HepG2 (cell line): Measurements from ENCODE around the gene CAGE1. TPM values are rescaled to one million over a fixed set of nuclear protein-coding genes. Genes with fewer than 3 reads are reported as not detected.

ENCODE experiments used
- ATAC-seq: fragments of 200-7000 bp; cut with Tn5 transposase; 3 replicates; pipeline ENCODE4 v1.9.1; 2020; ENCODE audit warnings: mild to moderate bottlenecking, moderate library complexity
- BruUV-seq: library from RNA; stranded (reverse); fragments of 400-500 nt; replicated peaks from 2 replicates; lab custom pipeline; 2021; lab: Mats Ljungman, UMichigan
- CTCF ChIA-PET: fragments of 300-600 bp; formaldehyde crosslinking; extraction: SDS; loops from one replicate; lab custom pipeline; 2021; ENCODE audit warnings: low total read pairs, inconsistent platforms, low intra/inter-chr PET ratio; lab: Yijun Ruan, JAX
- POLR2A ChIA-PET: fragments of 350-600 bp; sonication (Branson Sonifier 250); formaldehyde crosslinking; loops from one replicate; lab custom pipeline; 2020; ENCODE audit warnings: antibody characterized with exemption, inconsistent platforms; lab: Yijun Ruan, JAX
- DNase-seq: peaks from one replicate; pipeline ENCODE4 v3.0.0-alpha.2; 2015; ENCODE audit warnings: low spot score
- FAIRE-seq: peaks from 3 replicates; lab custom pipeline; 2011; peaks lifted over from hg19 to GRCh38; lab: Jason Lieb, UNC
- H2AFZ ChIP-seq: one replicate; pipeline ENCODE4 v1.6.1; 2011; ENCODE audit warnings: low read length, inconsistent platforms
- H3K27ac ChIP-seq: fragments of 300-600 bp; 3 replicates; pipeline ENCODE4 v1.8.0; 2011; ENCODE audit warnings: mixed run types, mild to moderate bottlenecking, mixed read lengths, low read length, inconsistent platforms; ENCODE audit not compliant: insufficient read depth; ENCODE audit errors: extremely low read length
- H3K27me3 ChIP-seq, 2 experiments: fragments of 200-600 bp in 1 of 2; 2 replicates in 1 of 2; 3 replicates in 1 of 2; pipeline versions ENCODE4 v1.6.0 to v1.8.0; 2011; ENCODE audit warnings: low read length in 2 of 2, mild to moderate bottlenecking in 2 of 2, moderate library complexity in 2 of 2, inconsistent platforms in 1 of 2; ENCODE audit not compliant: insufficient read depth in 2 of 2, control insufficient read depth in 1 of 2
- H3K36me3 ChIP-seq, 2 experiments: fragments of 200-600 bp in 1 of 2; replicated peaks in 1 of 2; 2 replicates in 1 of 2; 3 replicates in 1 of 2; pipeline versions ENCODE4 v1.5.1 to v1.8.0; 2011; ENCODE audit warnings: low read length in 2 of 2, inconsistent platforms in 1 of 2; ENCODE audit not compliant: insufficient read depth in 2 of 2, control insufficient read depth in 1 of 2
- H3K4me1 ChIP-seq: 2 replicates; pipeline ENCODE4 v1.5.1; 2012; ENCODE audit warnings: low read length, inconsistent platforms; ENCODE audit not compliant: insufficient read depth
- H3K4me2 ChIP-seq: 2 replicates; pipeline ENCODE4 v1.6.0; 2011; ENCODE audit warnings: low read depth, low read length, inconsistent platforms
- H3K4me3 ChIP-seq, 3 experiments: fragments of 200-600 bp in 1 of 3; sonication (generic), shearing (Covaris generic) in 1 of 3; replicated peaks in 1 of 3; 2 replicates each; pipeline ENCODE4 v1.5.1; 2011 to 2016; ENCODE audit warnings: low read length in 3 of 3, inconsistent platforms in 2 of 3, low read depth in 2 of 3, mild to moderate bottlenecking in 2 of 3, control low read depth in 1 of 3, mixed read lengths in 1 of 3; ENCODE audit not compliant: insufficient read depth in 1 of 3
- H3K79me2 ChIP-seq: one replicate; pipeline ENCODE4 v1.6.1; 2011; ENCODE audit warnings: low read length, inconsistent platforms; ENCODE audit not compliant: insufficient read depth
- H3K9ac ChIP-seq: 2 replicates; pipeline ENCODE4 v1.6.0; 2011; ENCODE audit warnings: mild to moderate bottlenecking, low read depth, low read length, inconsistent platforms; ENCODE audit not compliant: insufficient read depth
- H3K9me3 ChIP-seq: 2 replicates; pipeline ENCODE4 v1.5.1; 2012; ENCODE audit warnings: mild to moderate bottlenecking, low read length
- H4K20me1 ChIP-seq: 2 replicates; pipeline ENCODE4 v1.6.0; 2011; ENCODE audit warnings: inconsistent platforms, mild to moderate bottlenecking, low read length, moderate library complexity; ENCODE audit not compliant: insufficient read depth
- ATF7 ChIP-seq, 2 experiments: fragments of 450-650 bp in 1 of 2; sonication (generic) in 1 of 2; formaldehyde crosslinking in 1 of 2; IDR thresholded peaks; 2 replicates each; pipeline versions ENCODE4 v1.4.0 to v1.6.1; 2016 to 2020; ENCODE audit warnings: antibody characterized with exemption in 1 of 2, mild to moderate bottlenecking in 1 of 2, missing genetic modification reagents in 1 of 2
- CENPX ChIP-seq: sonication (generic); formaldehyde crosslinking; IDR thresholded peaks from 2 replicates; pipeline ENCODE4 v1.9.0; 2021; ENCODE audit warnings: mild to moderate bottlenecking, missing genetic modification reagents, moderate library complexity
- CREB1 ChIP-seq, 2 experiments: fragments of 450-650 bp in 1 of 2; IDR thresholded peaks; 2 replicates each; pipeline ENCODE4 v1.6.1; 2016 to 2017; ENCODE audit warnings: control low read depth in 1 of 2, mild to moderate bottlenecking in 1 of 2, missing compliant biosample characterization in 1 of 2, missing genetic modification characterization in 1 of 2
- MTF2 ChIP-seq: sonication (generic); formaldehyde crosslinking; IDR thresholded peaks from 2 replicates; pipeline ENCODE4 v1.5.0; 2020; ENCODE audit warnings: missing genetic modification reagents, borderline replicate concordance
- NFKBIZ ChIP-seq: IDR thresholded peaks from 2 replicates; pipeline ENCODE4 v1.6.1; 2018; ENCODE audit warnings: missing genetic modification reagents, missing compliant biosample characterization
- ZFP62 ChIP-seq: sonication (generic); formaldehyde crosslinking; IDR thresholded peaks from 2 replicates; pipeline ENCODE4 v1.4.0; 2020; ENCODE audit warnings: missing genetic modification reagents
- ZNF407 ChIP-seq: sonication (generic); formaldehyde crosslinking; IDR thresholded peaks from one replicate; pipeline ENCODE4 v1.5.1; 2020; ENCODE audit warnings: mild to moderate bottlenecking, missing genetic modification reagents; ENCODE audit errors: not compliant biosample characterization
- ZNF720 ChIP-seq: sonication (generic); formaldehyde crosslinking; IDR thresholded peaks from 2 replicates; pipeline ENCODE4 v1.4.0; 2020; ENCODE audit warnings: missing genetic modification reagents
- WGBS: methylation state at CpG from one replicate; pipeline ENCODE4 v1.1.6; 2017; ENCODE audit warnings: low lambda C conversion rate; 5-methylcytosine and 5-hydroxymethylcytosine counted together
- in situ Hi-C: cut with HindIII; loops from 2 replicates; pipeline ENCODE4 v1.10.0; 2017; ENCODE audit warnings: low pct_unique_long_range_greater_than_20kb; ENCODE audit not compliant: extremely low pct_ligation_motif_present
- intact Hi-C: fragments of 100-400 bp; cut with micrococcal nuclease; formaldehyde crosslinking; loops from one replicate; pipeline ENCODE4 v1.10.0; 2022; ENCODE audit not compliant: unreplicated experiment
- polyA plus RNA-seq, 8 experiments: library from polyadenylated mRNA; depleted of rRNA in 3 of 8; stranded (reverse) in 7 of 8; unstranded in 1 of 8; fragments of >200 nt; fragmentation: Illumina TruSeq in 4 of 8; extraction: Trizol in 4 of 8; gene quantifications; 2 replicates each; pipeline versions ENCODE4 v1.2.1 to v1.2.3, GENCODE V29; 2011 to 2016; ENCODE audit warnings: low read depth in 4 of 8, missing spikeins in 1 of 8, mixed read lengths in 1 of 8; ENCODE audit not compliant: insufficient read depth in 1 of 8
- total RNA-seq, 5 experiments: library from RNA; depleted of rRNA; stranded (reverse); fragments of >200 nt; fragmentation: Illumina TruSeq; extraction: Trizol; gene quantifications; 2 replicates each; pipeline ENCODE4 v1.2.3, GENCODE V29; 2016; ENCODE audit warnings: low read depth in 1 of 5
- TF ChIP-seq, protein P1 (sequence below): IDR thresholded peaks from 2 replicates; pipeline ENCODE4 v1.6.1; 2012; ENCODE audit warnings: low read depth, low read length, improper control_type of control experiment
- TF ChIP-seq, protein P2 (sequence below): sonication (generic); formaldehyde crosslinking; IDR thresholded peaks from 2 replicates; pipeline ENCODE4 v1.4.0; 2020; ENCODE audit warnings: mild to moderate bottlenecking, missing genetic modification reagents
- TF ChIP-seq, protein P3 (sequence below): fragments of 450-650 bp; IDR thresholded peaks from 2 replicates; pipeline ENCODE4 v1.6.1; 2017; ENCODE audit warnings: mild to moderate bottlenecking

CAGE1 gene
- total and polyA plus RNA-seq, 2 of the 13 experiments (the other 11 are each of a cell fraction or from before 2014, with no cell fraction given), result 0.03 to 0.15 TPM

GRCh38 chr6:7304821-7305220 lies 84.7 kb downstream of the CAGE1 start:
- FAIRE-seq (no peak), DNase-seq (no peak), ATAC-seq (no peak)
- H3K9ac ChIP-seq, result no peak overlapping the region
- peaks cover 42% of the 10 kb centered on the region for H3K4me1 ChIP-seq
- BruUV-seq, result no TSS peak
- intact Hi-C loops, result no loop called here
- H3K27me3 ChIP-seq, result no peaks in the 10 kb centered on the region
- ChIA-PET CTCF (no interaction called here), POLR2A (interaction anchor here (1.2 to 1.6 kb wide), 2 partner anchors 11 to 85 kb away, joined by 3 to 5 read pairs; partner anchors contain the start of genes CAGE1 and RIOK1)
- in situ Hi-C loops, result loop anchor here (10.0 kb wide), 1 partner anchor 100 kb away; no protein-coding TSS in a partner anchor
- peaks cover 18% of the 10 kb centered on the region for H4K20me1 ChIP-seq
- peaks cover 56% of the 10 kb centered on the region for H3K79me2 ChIP-seq
- no peak for TF ChIP-seq ZNF407 (CRISPR knock-in tag)
- no peak for TF ChIP-seq CREB1 (IDR thresholded peaks at IDR 0.05)
- TF ChIP-seq CREB1 (CRISPR knock-in tag; IDR thresholded peaks at IDR 0.05), result no peak
- TF ChIP-seq, protein P1, sequence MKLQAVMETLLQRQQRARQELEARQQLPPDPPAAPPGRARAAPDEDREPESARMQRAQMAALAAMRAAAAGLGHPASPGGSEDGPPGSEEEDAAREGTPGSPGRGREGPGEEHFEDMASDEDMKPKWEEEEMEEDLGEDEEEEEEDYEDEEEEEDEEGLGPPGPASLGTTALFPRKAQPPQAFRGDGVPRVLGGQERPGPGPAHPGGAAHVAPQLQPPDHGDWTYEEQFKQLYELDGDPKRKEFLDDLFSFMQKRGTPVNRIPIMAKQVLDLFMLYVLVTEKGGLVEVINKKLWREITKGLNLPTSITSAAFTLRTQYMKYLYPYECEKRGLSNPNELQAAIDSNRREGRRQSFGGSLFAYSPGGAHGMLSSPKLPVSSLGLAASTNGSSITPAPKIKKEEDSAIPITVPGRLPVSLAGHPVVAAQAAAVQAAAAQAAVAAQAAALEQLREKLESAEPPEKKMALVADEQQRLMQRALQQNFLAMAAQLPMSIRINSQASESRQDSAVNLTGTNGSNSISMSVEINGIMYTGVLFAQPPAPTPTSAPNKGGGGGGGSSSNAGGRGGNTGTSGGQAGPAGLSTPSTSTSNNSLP, result no peak
- TF ChIP-seq NFKBIZ (CRISPR knock-in tag), result no peak
- TF ChIP-seq, protein P2, sequence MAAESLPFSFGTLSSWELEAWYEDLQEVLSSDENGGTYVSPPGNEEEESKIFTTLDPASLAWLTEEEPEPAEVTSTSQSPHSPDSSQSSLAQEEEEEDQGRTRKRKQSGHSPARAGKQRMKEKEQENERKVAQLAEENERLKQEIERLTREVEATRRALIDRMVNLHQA, result no peak
- no peak for TF ChIP-seq ATF7 (IDR thresholded peaks at IDR 0.05)
- TF ChIP-seq ATF7 (CRISPR knock-in tag; IDR thresholded peaks at IDR 0.05), result no peak
- TF ChIP-seq MTF2 (CRISPR knock-in tag), result no peak
- no peak for TF ChIP-seq CENPX (CRISPR knock-in tag)
- TF ChIP-seq ZNF720, result no peak
- TF ChIP-seq ZFP62 (CRISPR knock-in tag), result no peak
- TF ChIP-seq, protein P3, sequence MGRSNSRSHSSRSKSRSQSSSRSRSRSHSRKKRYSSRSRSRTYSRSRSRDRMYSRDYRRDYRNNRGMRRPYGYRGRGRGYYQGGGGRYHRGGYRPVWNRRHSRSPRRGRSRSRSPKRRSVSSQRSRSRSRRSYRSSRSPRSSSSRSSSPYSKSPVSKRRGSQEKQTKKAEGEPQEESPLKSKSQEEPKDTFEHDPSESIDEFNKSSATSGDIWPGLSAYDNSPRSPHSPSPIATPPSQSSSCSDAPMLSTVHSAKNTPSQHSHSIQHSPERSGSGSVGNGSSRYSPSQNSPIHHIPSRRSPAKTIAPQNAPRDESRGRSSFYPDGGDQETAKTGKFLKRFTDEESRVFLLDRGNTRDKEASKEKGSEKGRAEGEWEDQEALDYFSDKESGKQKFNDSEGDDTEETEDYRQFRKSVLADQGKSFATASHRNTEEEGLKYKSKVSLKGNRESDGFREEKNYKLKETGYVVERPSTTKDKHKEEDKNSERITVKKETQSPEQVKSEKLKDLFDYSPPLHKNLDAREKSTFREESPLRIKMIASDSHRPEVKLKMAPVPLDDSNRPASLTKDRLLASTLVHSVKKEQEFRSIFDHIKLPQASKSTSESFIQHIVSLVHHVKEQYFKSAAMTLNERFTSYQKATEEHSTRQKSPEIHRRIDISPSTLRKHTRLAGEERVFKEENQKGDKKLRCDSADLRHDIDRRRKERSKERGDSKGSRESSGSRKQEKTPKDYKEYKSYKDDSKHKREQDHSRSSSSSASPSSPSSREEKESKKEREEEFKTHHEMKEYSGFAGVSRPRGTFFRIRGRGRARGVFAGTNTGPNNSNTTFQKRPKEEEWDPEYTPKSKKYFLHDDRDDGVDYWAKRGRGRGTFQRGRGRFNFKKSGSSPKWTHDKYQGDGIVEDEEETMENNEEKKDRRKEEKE, result no peak
- no peaks in the 10 kb centered on the region for H3K9me3 ChIP-seq
- 98% methylated on average over 1 of the region's 1 CpG for WGBS
- H3K36me3 ChIP-seq, result peaks cover 26 to 89% of the 10 kb centered on the region in 2 experiments
- no peak overlapping the region for H2AFZ ChIP-seq
- no peak overlapping the region for H3K27ac ChIP-seq
- no peak overlapping the region for H3K4me3 ChIP-seq
- H3K4me2 ChIP-seq, result no peak overlapping the region
